EL (cell line): ENCODE data around the gene SEMA3F.

ENCODE experiments used
- DNase-seq: peaks from one replicate; pipeline ENCODE4 v3.0.0-alpha.2; 2016

The SEMA3F gene

GRCh38 chr3:50133283-50133615 lies 21.9 kb upstream of the SEMA3F start:
- no peak for DNase-seq

GRCh38 chr3:50134367-50134766 lies 20.8 kb upstream of the SEMA3F start:
- no peak for DNase-seq

- DNase-seq, result no peak
These were observed 19.2 kb upstream of the SEMA3F start for GRCh38 chr3:50135964-50136363.

GRCh38 chr3:50136714-50137405 lies 18.3 kb upstream of the SEMA3F start:
- no peak for DNase-seq

- DNase-seq, result no peak
These were observed 17.6 kb upstream of the SEMA3F start for GRCh38 chr3:50137531-50137930.

GRCh38 chr3:50138266-50139200 lies 16.6 kb upstream of the SEMA3F start:
- no peak for DNase-seq

GRCh38 chr3:50139308-50139707 lies 15.8 kb upstream of the SEMA3F start:
- DNase-seq, result no peak

GRCh38 chr3:50139718-50140423 lies 15.3 kb upstream of the SEMA3F start:
- no peak for DNase-seq

GRCh38 chr3:50140990-50141389 lies 14.1 kb upstream of the SEMA3F start:
- DNase-seq, result no peak

- no peak for DNase-seq
These were observed 8.7 kb upstream of the SEMA3F start for GRCh38 chr3:50146316-50146901.

- DNase-seq, result no peak
These were observed 8.1 kb upstream of the SEMA3F start for GRCh38 chr3:50147016-50147415.

GRCh38 chr3:50147447-50147846 lies 7.7 kb upstream of the SEMA3F start:
- no peak for DNase-seq

- no peak for DNase-seq
These were observed 7.3 kb upstream of the SEMA3F start for GRCh38 chr3:50147861-50148260.

GRCh38 chr3:50150404-50150750 lies 4.7 kb upstream of the SEMA3F start:
- no peak for DNase-seq

- no peak for DNase-seq
These were observed 4.0 kb upstream of the SEMA3F start for GRCh38 chr3:50150863-50151686.

- DNase-seq, result no peak
These were observed 3.4 kb upstream of the SEMA3F start for GRCh38 chr3:50151728-50152127.

GRCh38 chr3:50153782-50154475 lies 1.2 kb upstream of the SEMA3F start:
- DNase-seq, result no peak

- no peak for DNase-seq
These were observed 666 bp upstream of the SEMA3F start for GRCh38 chr3:50154476-50154839.

GRCh38 chr3:50155491-50155878 lies 361 bp downstream of the SEMA3F start:
- no peak for DNase-seq

GRCh38 chr3:50155891-50156290 lies 767 bp downstream of the SEMA3F start:
- DNase-seq, result no peak

GRCh38 chr3:50156549-50157493 lies 1.7 kb downstream of the SEMA3F start:
- DNase-seq, result no peak
